ENCODE data around the gene BNC2.

DNA sequence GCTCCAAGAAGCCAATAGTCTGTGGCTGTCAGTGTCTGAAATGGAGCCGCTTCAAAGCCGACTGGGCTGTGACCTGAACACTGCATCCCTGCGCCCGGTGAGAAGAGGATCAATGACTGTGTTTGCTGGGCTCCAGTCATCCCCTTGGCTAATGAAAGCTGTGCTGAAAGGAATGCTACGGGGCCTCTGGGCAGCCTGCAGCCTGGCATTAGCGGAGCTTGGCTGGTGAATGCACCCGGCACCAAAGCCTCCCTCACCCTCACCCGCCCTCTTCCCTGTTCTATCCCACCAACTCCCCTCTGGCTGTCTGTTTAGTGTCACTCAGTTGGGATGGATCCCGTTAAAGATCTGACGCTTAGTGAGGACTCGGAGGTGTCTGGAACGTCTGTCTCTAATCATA, 355.3 kb downstream of the BNC2 start:
- no peak for TF ChIP-seq POLR2A (IDR thresholded peaks at IDR 0.05; ENCODE audit: low read depth, low read length)
- no peak for TF ChIP-seq CEBPB (IDR thresholded peaks at IDR 0.05; ENCODE audit: low read depth, low read length)
- TF ChIP-seq, protein P1, sequence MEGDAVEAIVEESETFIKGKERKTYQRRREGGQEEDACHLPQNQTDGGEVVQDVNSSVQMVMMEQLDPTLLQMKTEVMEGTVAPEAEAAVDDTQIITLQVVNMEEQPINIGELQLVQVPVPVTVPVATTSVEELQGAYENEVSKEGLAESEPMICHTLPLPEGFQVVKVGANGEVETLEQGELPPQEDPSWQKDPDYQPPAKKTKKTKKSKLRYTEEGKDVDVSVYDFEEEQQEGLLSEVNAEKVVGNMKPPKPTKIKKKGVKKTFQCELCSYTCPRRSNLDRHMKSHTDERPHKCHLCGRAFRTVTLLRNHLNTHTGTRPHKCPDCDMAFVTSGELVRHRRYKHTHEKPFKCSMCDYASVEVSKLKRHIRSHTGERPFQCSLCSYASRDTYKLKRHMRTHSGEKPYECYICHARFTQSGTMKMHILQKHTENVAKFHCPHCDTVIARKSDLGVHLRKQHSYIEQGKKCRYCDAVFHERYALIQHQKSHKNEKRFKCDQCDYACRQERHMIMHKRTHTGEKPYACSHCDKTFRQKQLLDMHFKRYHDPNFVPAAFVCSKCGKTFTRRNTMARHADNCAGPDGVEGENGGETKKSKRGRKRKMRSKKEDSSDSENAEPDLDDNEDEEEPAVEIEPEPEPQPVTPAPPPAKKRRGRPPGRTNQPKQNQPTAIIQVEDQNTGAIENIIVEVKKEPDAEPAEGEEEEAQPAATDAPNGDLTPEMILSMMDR (conservative IDR thresholded peaks at IDR 0.05; ENCODE audit: low read depth, low read length): no peak
- TF ChIP-seq RAD21 (IDR thresholded peaks at IDR 0.05; ENCODE audit: low read length): no peak
- no peak for TF ChIP-seq SMC3 (IDR thresholded peaks at IDR 0.05; ENCODE audit: low read depth, low read length)
- TF ChIP-seq MAZ (IDR thresholded peaks at IDR 0.05; ENCODE audit: borderline replicate concordance, low read depth, low read length): no peak
- TF ChIP-seq, protein P2, sequence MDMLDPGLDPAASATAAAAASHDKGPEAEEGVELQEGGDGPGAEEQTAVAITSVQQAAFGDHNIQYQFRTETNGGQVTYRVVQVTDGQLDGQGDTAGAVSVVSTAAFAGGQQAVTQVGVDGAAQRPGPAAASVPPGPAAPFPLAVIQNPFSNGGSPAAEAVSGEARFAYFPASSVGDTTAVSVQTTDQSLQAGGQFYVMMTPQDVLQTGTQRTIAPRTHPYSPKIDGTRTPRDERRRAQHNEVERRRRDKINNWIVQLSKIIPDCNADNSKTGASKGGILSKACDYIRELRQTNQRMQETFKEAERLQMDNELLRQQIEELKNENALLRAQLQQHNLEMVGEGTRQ (IDR thresholded peaks at IDR 0.05; ENCODE audit: low read depth, low read length): no peak
